Ishikawa (cell line): ENCODE results near the gene NUAK1.

Source experiments
- CREB1 ChIP-seq: IDR thresholded peaks from 2 replicates; pipeline ENCODE4 v1.6.1; 2012; ENCODE audit warnings: low read depth
- RAD21 ChIP-seq: IDR thresholded peaks from 2 replicates; pipeline ENCODE4 v1.6.1; 2012; ENCODE audit warnings: low read depth
- TAF1 ChIP-seq: IDR thresholded peaks from 2 replicates; pipeline ENCODE4 v1.6.1; 2012; ENCODE audit warnings: low read depth, mild to moderate bottlenecking
- YY1 ChIP-seq: IDR thresholded peaks from 2 replicates; pipeline ENCODE4 v1.6.1; 2012; ENCODE audit warnings: low read depth

DNA sequence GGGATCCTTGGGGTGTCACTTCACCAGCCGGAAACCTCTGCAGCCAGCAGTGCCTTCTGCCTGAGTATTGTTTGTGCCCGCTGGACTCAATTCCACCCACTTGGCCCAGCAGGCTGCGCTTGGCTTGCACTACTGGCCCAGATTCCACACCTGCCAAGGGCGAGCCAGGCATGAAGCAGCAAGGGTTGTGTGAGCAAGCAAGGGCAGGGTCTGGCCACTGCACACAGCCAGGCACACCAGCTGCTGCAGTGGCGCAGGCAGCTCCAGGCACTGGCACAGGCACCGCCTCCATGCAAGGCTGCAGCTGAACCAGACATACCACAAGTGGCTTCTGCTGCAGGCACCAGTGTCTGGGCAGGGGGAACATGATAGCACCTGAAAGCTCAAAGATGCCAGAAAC is 99.5 kb downstream of the NUAK1 start:
- TF ChIP-seq RAD21 = no peak
- TF ChIP-seq CREB1 = no peak
- no peak for TF ChIP-seq YY1
- no peak for TF ChIP-seq TAF1
